WTC11 (cell line): Measurements from ENCODE around the gene CDIP1. TPM values are rescaled to one million over a fixed set of nuclear protein-coding genes. Genes with fewer than 3 reads are reported as not detected.

Source experiments
- ATAC-seq: fragments of 200-7000 bp; cut with Tn5 transposase; 2 replicates; pipeline ENCODE4 v1.10.0; 2021; ENCODE audit warnings: mild to moderate bottlenecking, moderate library complexity
- CTCF ChIA-PET: fragments of 300-600 bp; sonication (Branson Sonifier 250); formaldehyde crosslinking; loops from one replicate; lab custom pipeline; 2021; ENCODE audit warnings: antibody characterized with exemption; lab: Charles Lee
- POLR2A ChIA-PET: fragments of 350-600 bp; sonication (Branson Sonifier 250); formaldehyde crosslinking; loops from one replicate; lab custom pipeline; 2021; ENCODE audit warnings: antibody characterized with exemption; lab: Charles Lee
- DNase-seq: peaks from one replicate; pipeline ENCODE4 v3.0.0; 2021; ENCODE audit warnings: low spot score
- H3K27ac Mint-ChIP-seq: 2 replicates; pipeline ENCODE4 v1.8.0; 2021; ENCODE audit warnings: mixed read lengths
- H3K27me3 Mint-ChIP-seq: 2 replicates; pipeline ENCODE4 v1.8.0; 2021; ENCODE audit warnings: low read depth, mild to moderate bottlenecking, moderate library complexity, mixed read lengths
- H3K36me3 Mint-ChIP-seq: 2 replicates; pipeline ENCODE4 v1.8.0; 2021; ENCODE audit warnings: mixed read lengths
- H3K4me1 Mint-ChIP-seq: 2 replicates; pipeline ENCODE4 v1.8.0; 2022; ENCODE audit warnings: mixed read lengths
- H3K4me3 Mint-ChIP-seq: 2 replicates; pipeline ENCODE4 v1.8.0; 2021; ENCODE audit warnings: mild to moderate bottlenecking, moderate library complexity, mixed read lengths
- H3K9me3 Mint-ChIP-seq: 2 replicates; pipeline ENCODE4 v1.8.0; 2021; ENCODE audit warnings: mixed read lengths
- EMX1 ChIP-seq: fragments of 250-450 bp; sonication (Bioruptor Pico); IDR thresholded peaks from 2 replicates; pipeline ENCODE4 v1.8.0; 2021; ENCODE audit warnings: mild to moderate bottlenecking
- ESRRA ChIP-seq: sonication (generic); formaldehyde crosslinking; IDR thresholded peaks from 2 replicates; pipeline ENCODE4 v1.8.1; 2022; ENCODE audit warnings: mild to moderate bottlenecking, missing genetic modification reagents, borderline replicate concordance
- GRHL2 ChIP-seq: fragments of 250-450 bp; sonication (Bioruptor Pico); IDR thresholded peaks from 2 replicates; pipeline ENCODE4 v1.8.0; 2022; ENCODE audit warnings: mild to moderate bottlenecking, moderate library complexity; ENCODE audit not compliant: insufficient replicate concordance, severe bottlenecking
- GTF2I ChIP-seq: fragments of 250-450 bp; sonication (Bioruptor Pico); conservative IDR thresholded peaks from 2 replicates; pipeline ENCODE4 v1.4.0; 2021; ENCODE audit warnings: mild to moderate bottlenecking
- RORB ChIP-seq: fragments of 250-450 bp; sonication (Bioruptor Pico); IDR thresholded peaks from 2 replicates; pipeline ENCODE4 v1.9.0; 2021; ENCODE audit warnings: mild to moderate bottlenecking
- TCF7 ChIP-seq: sonication (generic); formaldehyde crosslinking; IDR thresholded peaks from 2 replicates; pipeline ENCODE4 v1.8.0; 2022; ENCODE audit warnings: mild to moderate bottlenecking, low read depth, missing genetic modification reagents, moderate library complexity
- TEAD1 ChIP-seq: sonication (generic); formaldehyde crosslinking; IDR thresholded peaks from 2 replicates; pipeline ENCODE4 v1.8.0; 2022; ENCODE audit warnings: mild to moderate bottlenecking, missing genetic modification reagents
- total RNA-seq: library from RNA; stranded (reverse); gene quantifications from 3 replicates; pipeline ENCODE4 v1.2.3, GENCODE V29; 2021
- TF ChIP-seq, protein P1 (sequence below): sonication (generic); formaldehyde crosslinking; IDR thresholded peaks from 2 replicates; pipeline ENCODE4 v1.8.1; 2023; ENCODE audit warnings: mild to moderate bottlenecking, moderate library complexity, missing genetic modification reagents
- TF ChIP-seq, protein P2 (sequence below): fragments of 250-450 bp; sonication (Bioruptor Pico); IDR thresholded peaks from 2 replicates; pipeline ENCODE4 v1.9.0; 2021; ENCODE audit warnings: mild to moderate bottlenecking
- TF ChIP-seq, protein P3 (sequence below): fragments of 200-600 bp; IDR thresholded peaks from 2 replicates; pipeline ENCODE4 v1.8.0; 2022; ENCODE audit warnings: antibody characterized with exemption
- TF ChIP-seq, protein P4 (sequence below): sonication (generic); formaldehyde crosslinking; conservative IDR thresholded peaks from 2 replicates; pipeline ENCODE4 v1.8.1; 2023; ENCODE audit warnings: mild to moderate bottlenecking, low read depth, missing genetic modification reagents, moderate library complexity
- TF ChIP-seq, protein P5 (sequence below): sonication (generic); formaldehyde crosslinking; IDR thresholded peaks from 2 replicates; pipeline ENCODE4 v1.8.0; 2023; ENCODE audit warnings: missing genetic modification reagents
- TF ChIP-seq, protein P6 (sequence below): sonication (generic); formaldehyde crosslinking; IDR thresholded peaks from 2 replicates; pipeline ENCODE4 v1.8.1; 2022; ENCODE audit warnings: missing genetic modification reagents, borderline replicate concordance
- TF ChIP-seq, protein P7 (sequence below): sonication (generic); formaldehyde crosslinking; IDR thresholded peaks from 2 replicates; pipeline ENCODE4 v1.8.1; 2022; ENCODE audit warnings: mild to moderate bottlenecking, missing genetic modification reagents, moderate library complexity, borderline replicate concordance
- TF ChIP-seq, protein P8 (sequence below): sonication (generic); formaldehyde crosslinking; IDR thresholded peaks from 2 replicates; pipeline ENCODE4 v1.8.0; 2022; ENCODE audit warnings: mild to moderate bottlenecking, missing genetic modification reagents
- TF ChIP-seq, protein P9 (sequence below): fragments of 250-450 bp; sonication (Bioruptor Pico); IDR thresholded peaks from 2 replicates; pipeline ENCODE4 v1.8.0; 2021; ENCODE audit warnings: mild to moderate bottlenecking

Gene CDIP1
- total RNA-seq, 1 experiment from 2014 or later, result 68.9 TPM

DNA sequence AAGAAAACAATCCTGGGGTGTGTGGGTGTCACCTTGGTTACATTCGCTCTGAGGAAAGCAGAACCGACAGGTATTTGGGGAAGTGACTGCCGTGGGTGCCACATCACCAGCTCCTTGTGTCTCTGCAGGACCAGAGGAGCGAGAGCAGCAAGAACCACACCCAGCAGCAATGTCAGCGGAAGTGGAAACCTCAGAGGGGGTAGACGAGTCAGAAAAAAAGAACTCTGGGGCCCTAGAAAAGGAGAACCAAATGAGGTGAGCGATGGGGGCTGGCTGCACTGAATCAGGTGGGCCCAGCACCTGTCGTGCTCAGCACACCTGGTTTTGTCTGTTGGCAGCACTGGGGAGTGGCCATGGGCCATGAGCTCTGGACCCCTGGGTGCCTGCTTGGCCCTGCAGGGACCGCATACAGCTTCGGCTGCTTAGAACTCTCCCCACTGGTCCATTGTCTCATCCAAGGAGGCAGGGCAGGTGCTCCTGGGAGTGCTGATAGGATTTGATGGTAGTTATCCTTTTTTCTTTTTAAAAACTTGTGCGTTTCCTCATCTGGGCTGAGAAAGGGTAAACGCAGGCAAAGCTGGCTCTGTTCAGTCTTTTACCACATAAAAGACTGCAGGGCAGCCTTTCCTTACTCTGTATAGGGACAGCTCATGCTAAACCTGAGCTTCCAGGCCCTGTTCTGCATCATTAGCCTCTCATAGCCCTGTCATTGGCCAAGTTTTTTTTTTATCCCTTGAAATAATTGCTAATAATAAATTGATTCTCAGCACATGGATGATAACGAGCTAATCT lies 33.0 kb downstream of the CDIP1 start (continued):
- TF ChIP-seq, protein P1, sequence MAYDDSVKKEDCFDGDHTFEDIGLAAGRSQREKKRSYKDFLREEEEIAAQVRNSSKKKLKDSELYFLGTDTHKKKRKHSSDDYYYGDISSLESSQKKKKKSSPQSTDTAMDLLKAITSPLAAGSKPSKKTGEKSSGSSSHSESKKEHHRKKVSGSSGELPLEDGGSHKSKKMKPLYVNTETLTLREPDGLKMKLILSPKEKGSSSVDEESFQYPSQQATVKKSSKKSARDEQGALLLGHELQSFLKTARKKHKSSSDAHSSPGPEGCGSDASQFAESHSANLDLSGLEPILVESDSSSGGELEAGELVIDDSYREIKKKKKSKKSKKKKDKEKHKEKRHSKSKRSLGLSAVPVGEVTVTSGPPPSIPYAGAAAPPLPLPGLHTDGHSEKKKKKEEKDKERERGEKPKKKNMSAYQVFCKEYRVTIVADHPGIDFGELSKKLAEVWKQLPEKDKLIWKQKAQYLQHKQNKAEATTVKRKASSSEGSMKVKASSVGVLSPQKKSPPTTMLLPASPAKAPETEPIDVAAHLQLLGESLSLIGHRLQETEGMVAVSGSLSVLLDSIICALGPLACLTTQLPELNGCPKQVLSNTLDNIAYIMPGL (CRISPR knock-in tag), result no peak
- no peak for TF ChIP-seq RORB (CRISPR knock-in tag)

DNA sequence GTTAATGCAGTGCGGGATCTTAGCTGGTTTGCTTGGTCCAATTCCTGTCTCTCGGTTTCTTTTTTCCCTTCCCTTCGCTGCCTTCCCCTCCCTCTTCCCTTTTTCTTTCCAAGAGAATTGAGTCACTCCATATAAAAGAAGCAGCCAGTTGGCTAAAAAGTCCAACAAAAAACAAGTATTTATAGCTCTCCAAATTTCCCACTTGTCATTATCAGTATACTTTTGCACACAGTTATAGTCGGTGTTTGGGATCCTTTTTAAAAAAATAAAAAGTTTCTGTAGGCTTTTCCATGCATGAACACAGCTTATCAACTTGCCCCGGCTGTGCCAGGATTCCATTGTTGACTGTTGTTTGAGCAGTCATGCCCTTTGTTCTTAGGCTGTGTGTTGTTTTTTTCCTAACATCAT lies 37.5 kb downstream of the CDIP1 start:
- Mint-ChIP-seq H3K4me3 (no peak overlapping the region), H3K27me3 (no peaks in the 10 kb centered on the region; the same call in 1 of the 2 replicates), H3K36me3 (no peaks in the 10 kb centered on the region), H3K27ac (no peak overlapping the region), H3K9me3 (no peaks in the 10 kb centered on the region), H3K4me1 (peaks cover 23% of the 10 kb centered on the region)
- TF ChIP-seq EMX1 (CRISPR knock-in tag) (no peak), TEAD1 (CRISPR knock-in tag) (no peak), TCF7 (CRISPR knock-in tag) (no peak)
- TF ChIP-seq, protein P2, sequence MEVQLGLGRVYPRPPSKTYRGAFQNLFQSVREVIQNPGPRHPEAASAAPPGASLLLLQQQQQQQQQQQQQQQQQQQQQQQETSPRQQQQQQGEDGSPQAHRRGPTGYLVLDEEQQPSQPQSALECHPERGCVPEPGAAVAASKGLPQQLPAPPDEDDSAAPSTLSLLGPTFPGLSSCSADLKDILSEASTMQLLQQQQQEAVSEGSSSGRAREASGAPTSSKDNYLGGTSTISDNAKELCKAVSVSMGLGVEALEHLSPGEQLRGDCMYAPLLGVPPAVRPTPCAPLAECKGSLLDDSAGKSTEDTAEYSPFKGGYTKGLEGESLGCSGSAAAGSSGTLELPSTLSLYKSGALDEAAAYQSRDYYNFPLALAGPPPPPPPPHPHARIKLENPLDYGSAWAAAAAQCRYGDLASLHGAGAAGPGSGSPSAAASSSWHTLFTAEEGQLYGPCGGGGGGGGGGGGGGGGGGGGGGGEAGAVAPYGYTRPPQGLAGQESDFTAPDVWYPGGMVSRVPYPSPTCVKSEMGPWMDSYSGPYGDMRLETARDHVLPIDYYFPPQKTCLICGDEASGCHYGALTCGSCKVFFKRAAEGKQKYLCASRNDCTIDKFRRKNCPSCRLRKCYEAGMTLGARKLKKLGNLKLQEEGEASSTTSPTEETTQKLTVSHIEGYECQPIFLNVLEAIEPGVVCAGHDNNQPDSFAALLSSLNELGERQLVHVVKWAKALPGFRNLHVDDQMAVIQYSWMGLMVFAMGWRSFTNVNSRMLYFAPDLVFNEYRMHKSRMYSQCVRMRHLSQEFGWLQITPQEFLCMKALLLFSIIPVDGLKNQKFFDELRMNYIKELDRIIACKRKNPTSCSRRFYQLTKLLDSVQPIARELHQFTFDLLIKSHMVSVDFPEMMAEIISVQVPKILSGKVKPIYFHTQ (CRISPR knock-in tag), result no peak
- TF ChIP-seq, protein P3, sequence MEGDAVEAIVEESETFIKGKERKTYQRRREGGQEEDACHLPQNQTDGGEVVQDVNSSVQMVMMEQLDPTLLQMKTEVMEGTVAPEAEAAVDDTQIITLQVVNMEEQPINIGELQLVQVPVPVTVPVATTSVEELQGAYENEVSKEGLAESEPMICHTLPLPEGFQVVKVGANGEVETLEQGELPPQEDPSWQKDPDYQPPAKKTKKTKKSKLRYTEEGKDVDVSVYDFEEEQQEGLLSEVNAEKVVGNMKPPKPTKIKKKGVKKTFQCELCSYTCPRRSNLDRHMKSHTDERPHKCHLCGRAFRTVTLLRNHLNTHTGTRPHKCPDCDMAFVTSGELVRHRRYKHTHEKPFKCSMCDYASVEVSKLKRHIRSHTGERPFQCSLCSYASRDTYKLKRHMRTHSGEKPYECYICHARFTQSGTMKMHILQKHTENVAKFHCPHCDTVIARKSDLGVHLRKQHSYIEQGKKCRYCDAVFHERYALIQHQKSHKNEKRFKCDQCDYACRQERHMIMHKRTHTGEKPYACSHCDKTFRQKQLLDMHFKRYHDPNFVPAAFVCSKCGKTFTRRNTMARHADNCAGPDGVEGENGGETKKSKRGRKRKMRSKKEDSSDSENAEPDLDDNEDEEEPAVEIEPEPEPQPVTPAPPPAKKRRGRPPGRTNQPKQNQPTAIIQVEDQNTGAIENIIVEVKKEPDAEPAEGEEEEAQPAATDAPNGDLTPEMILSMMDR, result no peak
- DNase-seq, result no peak
- ATAC-seq, result no peak
- ChIA-PET CTCF (interaction anchor here (1.0 to 3.4 kb wide), 12 partner anchors 10 to 182 kb away, joined by 3 to 13 read pairs (median 5); no protein-coding TSS in a partner anchor), POLR2A (no interaction called here)

DNA sequence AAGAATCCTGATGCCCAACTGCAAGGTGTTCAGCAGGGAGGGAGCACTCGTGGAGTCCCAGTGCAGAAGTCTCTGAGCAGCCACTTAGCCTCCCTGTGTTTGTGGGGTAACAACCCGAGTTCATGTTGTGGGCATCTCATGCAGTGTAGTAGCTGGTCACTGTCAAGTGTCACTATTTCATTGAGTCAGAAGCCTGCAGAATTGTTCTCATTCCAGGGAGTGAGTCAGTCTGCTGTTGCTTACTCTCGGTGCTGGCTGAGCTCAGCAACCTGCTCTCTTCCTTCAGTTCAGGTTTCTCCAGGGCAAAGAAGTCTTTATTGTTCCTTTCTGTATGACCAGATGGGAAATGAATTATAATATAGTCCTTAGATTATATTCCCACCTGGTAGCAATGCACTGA lies 38.3 kb downstream of the CDIP1 start:
- DNase-seq (no peak), ATAC-seq (no peak)
- no peaks in the 10 kb centered on the region for H3K9me3 Mint-ChIP-seq
- H3K36me3 Mint-ChIP-seq, result no peaks in the 10 kb centered on the region
- H3K27ac Mint-ChIP-seq, result no peak overlapping the region
- no peaks in the 10 kb centered on the region; the same call in 1 of the 2 replicates for H3K27me3 Mint-ChIP-seq
- peaks cover 24% of the 10 kb centered on the region for H3K4me1 Mint-ChIP-seq
- ChIA-PET CTCF (interaction anchor here (0.8 to 3.4 kb wide), 12 partner anchors 10 to 183 kb away, joined by 3 to 13 read pairs (median 5); partner anchors contain the start of gene HMOX2), POLR2A (interaction anchor here (0.9 to 1.2 kb wide), 2 partner anchors 24 to 75 kb away, joined by 3 to 4 read pairs; partner anchors contain the start of gene HMOX2)
- no peak overlapping the region for H3K4me3 Mint-ChIP-seq
- TF ChIP-seq, protein P4, sequence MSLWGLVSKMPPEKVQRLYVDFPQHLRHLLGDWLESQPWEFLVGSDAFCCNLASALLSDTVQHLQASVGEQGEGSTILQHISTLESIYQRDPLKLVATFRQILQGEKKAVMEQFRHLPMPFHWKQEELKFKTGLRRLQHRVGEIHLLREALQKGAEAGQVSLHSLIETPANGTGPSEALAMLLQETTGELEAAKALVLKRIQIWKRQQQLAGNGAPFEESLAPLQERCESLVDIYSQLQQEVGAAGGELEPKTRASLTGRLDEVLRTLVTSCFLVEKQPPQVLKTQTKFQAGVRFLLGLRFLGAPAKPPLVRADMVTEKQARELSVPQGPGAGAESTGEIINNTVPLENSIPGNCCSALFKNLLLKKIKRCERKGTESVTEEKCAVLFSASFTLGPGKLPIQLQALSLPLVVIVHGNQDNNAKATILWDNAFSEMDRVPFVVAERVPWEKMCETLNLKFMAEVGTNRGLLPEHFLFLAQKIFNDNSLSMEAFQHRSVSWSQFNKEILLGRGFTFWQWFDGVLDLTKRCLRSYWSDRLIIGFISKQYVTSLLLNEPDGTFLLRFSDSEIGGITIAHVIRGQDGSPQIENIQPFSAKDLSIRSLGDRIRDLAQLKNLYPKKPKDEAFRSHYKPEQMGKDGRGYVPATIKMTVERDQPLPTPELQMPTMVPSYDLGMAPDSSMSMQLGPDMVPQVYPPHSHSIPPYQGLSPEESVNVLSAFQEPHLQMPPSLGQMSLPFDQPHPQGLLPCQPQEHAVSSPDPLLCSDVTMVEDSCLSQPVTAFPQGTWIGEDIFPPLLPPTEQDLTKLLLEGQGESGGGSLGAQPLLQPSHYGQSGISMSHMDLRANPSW, result no peak
- TF ChIP-seq, protein P5, sequence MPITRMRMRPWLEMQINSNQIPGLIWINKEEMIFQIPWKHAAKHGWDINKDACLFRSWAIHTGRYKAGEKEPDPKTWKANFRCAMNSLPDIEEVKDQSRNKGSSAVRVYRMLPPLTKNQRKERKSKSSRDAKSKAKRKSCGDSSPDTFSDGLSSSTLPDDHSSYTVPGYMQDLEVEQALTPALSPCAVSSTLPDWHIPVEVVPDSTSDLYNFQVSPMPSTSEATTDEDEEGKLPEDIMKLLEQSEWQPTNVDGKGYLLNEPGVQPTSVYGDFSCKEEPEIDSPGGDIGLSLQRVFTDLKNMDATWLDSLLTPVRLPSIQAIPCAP (CRISPR knock-in tag), result no peak
- TF ChIP-seq, protein P6, sequence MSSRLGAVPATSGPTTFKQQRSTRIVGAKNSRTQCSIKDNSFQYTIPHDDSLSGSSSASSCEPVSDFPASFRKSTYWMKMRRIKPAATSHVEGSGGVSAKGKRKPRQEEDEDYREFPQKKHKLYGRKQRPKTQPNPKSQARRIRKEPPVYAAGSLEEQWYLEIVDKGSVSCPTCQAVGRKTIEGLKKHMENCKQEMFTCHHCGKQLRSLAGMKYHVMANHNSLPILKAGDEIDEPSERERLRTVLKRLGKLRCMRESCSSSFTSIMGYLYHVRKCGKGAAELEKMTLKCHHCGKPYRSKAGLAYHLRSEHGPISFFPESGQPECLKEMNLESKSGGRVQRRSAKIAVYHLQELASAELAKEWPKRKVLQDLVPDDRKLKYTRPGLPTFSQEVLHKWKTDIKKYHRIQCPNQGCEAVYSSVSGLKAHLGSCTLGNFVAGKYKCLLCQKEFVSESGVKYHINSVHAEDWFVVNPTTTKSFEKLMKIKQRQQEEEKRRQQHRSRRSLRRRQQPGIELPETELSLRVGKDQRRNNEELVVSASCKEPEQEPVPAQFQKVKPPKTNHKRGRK (CRISPR knock-in tag), result no peak
- no peak for TF ChIP-seq ESRRA (CRISPR knock-in tag)
- TF ChIP-seq GTF2I, result no peak
- TF ChIP-seq, protein P7, sequence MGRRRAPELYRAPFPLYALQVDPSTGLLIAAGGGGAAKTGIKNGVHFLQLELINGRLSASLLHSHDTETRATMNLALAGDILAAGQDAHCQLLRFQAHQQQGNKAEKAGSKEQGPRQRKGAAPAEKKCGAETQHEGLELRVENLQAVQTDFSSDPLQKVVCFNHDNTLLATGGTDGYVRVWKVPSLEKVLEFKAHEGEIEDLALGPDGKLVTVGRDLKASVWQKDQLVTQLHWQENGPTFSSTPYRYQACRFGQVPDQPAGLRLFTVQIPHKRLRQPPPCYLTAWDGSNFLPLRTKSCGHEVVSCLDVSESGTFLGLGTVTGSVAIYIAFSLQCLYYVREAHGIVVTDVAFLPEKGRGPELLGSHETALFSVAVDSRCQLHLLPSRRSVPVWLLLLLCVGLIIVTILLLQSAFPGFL (CRISPR knock-in tag), result no peak
- TF ChIP-seq, protein P8, sequence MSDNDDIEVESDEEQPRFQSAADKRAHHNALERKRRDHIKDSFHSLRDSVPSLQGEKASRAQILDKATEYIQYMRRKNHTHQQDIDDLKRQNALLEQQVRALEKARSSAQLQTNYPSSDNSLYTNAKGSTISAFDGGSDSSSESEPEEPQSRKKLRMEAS (CRISPR knock-in tag), result no peak
- TF ChIP-seq, protein P9, sequence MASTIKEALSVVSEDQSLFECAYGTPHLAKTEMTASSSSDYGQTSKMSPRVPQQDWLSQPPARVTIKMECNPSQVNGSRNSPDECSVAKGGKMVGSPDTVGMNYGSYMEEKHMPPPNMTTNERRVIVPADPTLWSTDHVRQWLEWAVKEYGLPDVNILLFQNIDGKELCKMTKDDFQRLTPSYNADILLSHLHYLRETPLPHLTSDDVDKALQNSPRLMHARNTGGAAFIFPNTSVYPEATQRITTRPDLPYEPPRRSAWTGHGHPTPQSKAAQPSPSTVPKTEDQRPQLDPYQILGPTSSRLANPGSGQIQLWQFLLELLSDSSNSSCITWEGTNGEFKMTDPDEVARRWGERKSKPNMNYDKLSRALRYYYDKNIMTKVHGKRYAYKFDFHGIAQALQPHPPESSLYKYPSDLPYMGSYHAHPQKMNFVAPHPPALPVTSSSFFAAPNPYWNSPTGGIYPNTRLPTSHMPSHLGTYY, result no peak
- TF ChIP-seq TEAD1 (CRISPR knock-in tag), result no peak
- TF ChIP-seq GRHL2 (CRISPR knock-in tag), result no peak
